Measurements from ENCODE around the gene JAK2. TPM values are rescaled to one million over a fixed set of nuclear protein-coding genes. Genes with fewer than 3 reads are reported as not detected.

Gene JAK2
- total RNA-seq, 1 donor from 2014 or later: 31.9 TPM

DNA sequence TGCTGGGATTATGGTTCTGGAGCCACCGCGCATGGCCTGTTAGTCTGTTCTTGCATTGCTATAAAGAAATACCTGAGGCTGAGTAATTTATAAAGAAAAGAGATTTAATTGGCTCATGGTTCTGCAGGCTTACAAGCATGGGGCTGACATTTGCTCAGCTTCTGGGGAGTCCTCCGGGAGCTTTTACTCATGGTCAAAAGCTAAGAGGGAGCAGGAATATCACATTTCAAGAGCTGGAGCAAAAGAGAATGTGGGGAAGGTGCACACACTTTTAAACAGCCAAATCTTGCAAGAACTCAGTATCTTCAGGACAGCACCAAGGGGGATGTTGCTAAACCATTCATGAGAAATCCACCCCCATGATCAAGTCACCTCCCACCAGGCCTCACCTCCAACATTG lies 12.1 kb downstream of the JAK2 start:
- Histone ChIP-seq H3K36me3 (peaks cover 20 to 44% of the 10 kb centered on the region in 2 donors), H3K9me3 (peaks cover 6 to 22% of the 10 kb centered on the region in 2 donors), H3K4me3 (no peak overlapping the region), H3K27me3 (no peaks in the 10 kb centered on the region), H3K4me1 (peaks cover 0 to 13% of the 10 kb centered on the region in 2 donors), H3K27ac (peak overlapping the region in 1 of 2 donors; percentile 18)
- intact Hi-C loops (cut with DNase I): no loop called here
- TF ChIP-seq, protein P1, sequence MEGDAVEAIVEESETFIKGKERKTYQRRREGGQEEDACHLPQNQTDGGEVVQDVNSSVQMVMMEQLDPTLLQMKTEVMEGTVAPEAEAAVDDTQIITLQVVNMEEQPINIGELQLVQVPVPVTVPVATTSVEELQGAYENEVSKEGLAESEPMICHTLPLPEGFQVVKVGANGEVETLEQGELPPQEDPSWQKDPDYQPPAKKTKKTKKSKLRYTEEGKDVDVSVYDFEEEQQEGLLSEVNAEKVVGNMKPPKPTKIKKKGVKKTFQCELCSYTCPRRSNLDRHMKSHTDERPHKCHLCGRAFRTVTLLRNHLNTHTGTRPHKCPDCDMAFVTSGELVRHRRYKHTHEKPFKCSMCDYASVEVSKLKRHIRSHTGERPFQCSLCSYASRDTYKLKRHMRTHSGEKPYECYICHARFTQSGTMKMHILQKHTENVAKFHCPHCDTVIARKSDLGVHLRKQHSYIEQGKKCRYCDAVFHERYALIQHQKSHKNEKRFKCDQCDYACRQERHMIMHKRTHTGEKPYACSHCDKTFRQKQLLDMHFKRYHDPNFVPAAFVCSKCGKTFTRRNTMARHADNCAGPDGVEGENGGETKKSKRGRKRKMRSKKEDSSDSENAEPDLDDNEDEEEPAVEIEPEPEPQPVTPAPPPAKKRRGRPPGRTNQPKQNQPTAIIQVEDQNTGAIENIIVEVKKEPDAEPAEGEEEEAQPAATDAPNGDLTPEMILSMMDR (IDR thresholded peaks at IDR 0.05): no peak
- no peak for DNase-seq (ENCODE audit: low spot score in 2 of 2)

DNA sequence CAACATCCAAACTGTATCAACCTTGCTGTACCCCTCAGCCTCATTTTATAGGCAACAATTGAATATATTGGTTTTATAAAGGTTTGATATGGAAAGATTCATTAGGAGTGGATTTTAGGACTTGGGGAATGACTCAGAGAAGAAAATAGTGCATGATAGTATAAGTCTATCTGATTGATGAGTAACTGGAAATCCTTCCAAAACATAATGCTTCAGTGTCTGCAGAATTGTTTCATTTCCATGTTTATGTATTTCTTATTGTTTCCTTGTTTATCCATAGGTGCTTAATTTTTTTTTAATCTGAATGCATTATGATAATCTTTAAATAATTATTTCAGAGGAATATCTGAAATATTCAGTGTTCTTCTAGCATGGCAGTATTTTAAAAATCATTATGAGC lies 12.6 kb downstream of the JAK2 start:
- H3K4me3 ChIP-seq: no peak overlapping the region
- H3K9me3 ChIP-seq: peaks cover 8 to 26% of the 10 kb centered on the region in 2 donors
- H3K36me3 ChIP-seq: peaks cover 16 to 44% of the 10 kb centered on the region in 2 donors
- TF ChIP-seq, protein P1 (IDR thresholded peaks at IDR 0.05): no peak
- H3K4me1 ChIP-seq: peaks cover 0 to 13% of the 10 kb centered on the region in 2 donors
- intact Hi-C loops (cut with DNase I): no loop called here
- no peaks in the 10 kb centered on the region for H3K27me3 ChIP-seq
- no peak overlapping the region for H3K27ac ChIP-seq
- DNase-seq (ENCODE audit: low spot score in 2 of 2): no peak

DNA sequence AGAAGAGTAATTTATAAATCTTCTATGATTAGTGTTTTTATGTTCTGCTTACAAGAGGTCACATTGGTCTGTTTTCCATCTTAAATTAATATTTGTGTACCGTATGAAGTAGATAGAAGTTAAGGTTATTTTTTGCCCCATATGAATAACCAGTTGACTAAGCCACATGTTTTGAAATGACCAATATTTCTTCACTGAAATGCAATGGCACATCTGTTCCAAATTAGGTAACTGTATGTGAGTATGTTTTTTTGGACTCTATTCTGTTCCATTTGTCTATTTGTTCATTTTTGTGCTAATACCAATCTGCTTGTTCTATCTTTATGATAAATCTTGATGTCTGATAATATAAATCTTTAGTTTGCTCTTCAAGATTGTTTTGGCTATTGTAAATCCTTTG lies 17.7 kb downstream of the JAK2 start:
- H3K4me3 ChIP-seq: no peak overlapping the region
- no peak for DNase-seq (ENCODE audit: low spot score in 2 of 2)
- no peaks in the 10 kb centered on the region for H3K27me3 ChIP-seq
- no peaks in the 10 kb centered on the region for H3K4me1 ChIP-seq
- intact Hi-C loops (cut with DNase I): no loop called here
- TF ChIP-seq, protein P1 (IDR thresholded peaks at IDR 0.05): no peak
- peaks cover 18 to 35% of the 10 kb centered on the region in 2 donors for H3K36me3 ChIP-seq
- H3K9me3 ChIP-seq: peaks cover 16 to 44% of the 10 kb centered on the region in 2 donors
- H3K27ac ChIP-seq: no peak overlapping the region

DNA sequence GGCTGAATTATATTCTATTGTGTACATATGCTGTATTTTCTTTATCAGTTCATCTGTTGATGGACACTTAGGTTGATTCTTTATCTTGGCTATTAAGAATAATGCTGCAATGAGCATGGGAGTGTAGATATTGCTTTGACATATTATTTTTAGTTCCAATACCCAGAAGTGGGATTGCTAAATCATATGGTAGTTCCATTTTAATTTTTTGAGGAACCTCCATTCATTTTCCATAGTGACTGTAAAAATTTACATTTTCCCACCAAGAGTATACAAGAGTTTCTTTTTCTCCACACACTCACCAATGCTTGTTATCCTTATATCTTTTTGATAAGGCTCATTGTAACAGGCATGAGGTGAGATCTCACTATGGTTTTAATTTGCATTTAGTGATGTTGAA lies 19.4 kb downstream of the JAK2 start:
- H3K4me3 ChIP-seq: no peak overlapping the region
- peaks cover 16 to 44% of the 10 kb centered on the region in 2 donors for H3K9me3 ChIP-seq
- H3K4me1 ChIP-seq: peaks cover 0 to 7% of the 10 kb centered on the region in 2 donors
- no peak overlapping the region for H3K27ac ChIP-seq
- no peaks in the 10 kb centered on the region for H3K27me3 ChIP-seq
- peaks cover 9 to 26% of the 10 kb centered on the region in 2 donors for H3K36me3 ChIP-seq
- DNase-seq (ENCODE audit: low spot score in 2 of 2): no peak
- TF ChIP-seq, protein P1 (IDR thresholded peaks at IDR 0.05): no peak
- intact Hi-C loops (cut with DNase I): no loop called here

DNA sequence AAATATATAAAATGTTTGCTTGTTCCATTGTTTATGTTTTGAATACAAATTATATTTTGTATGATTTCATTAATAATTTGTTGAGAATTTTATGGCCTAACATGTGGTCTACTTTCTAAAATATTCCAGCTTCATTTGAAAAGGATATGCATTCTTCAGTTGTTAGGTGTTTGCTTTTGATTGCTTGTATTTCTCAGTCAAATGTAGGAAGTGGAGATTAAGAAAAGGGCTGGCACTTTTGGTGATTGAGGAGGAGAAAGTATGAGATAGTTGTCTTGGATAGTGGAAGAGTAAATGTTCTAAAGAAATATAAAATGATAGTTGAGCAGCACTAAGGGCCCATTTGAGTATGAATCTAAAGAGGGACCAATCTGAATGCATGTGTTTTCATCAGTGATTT lies 23.1 kb downstream of the JAK2 start:
- peaks cover 3 to 8% of the 10 kb centered on the region in 2 donors for H3K36me3 ChIP-seq
- TF ChIP-seq, protein P1 (IDR thresholded peaks at IDR 0.05): no peak
- H3K9me3 ChIP-seq: peaks cover 2 to 19% of the 10 kb centered on the region in 2 donors
- intact Hi-C loops (cut with DNase I): no loop called here
- no peaks in the 10 kb centered on the region for H3K27me3 ChIP-seq
- peaks cover 0 to 23% of the 10 kb centered on the region in 2 donors for H3K4me1 ChIP-seq
- H3K27ac ChIP-seq: peak overlapping the region; percentile 65 to 79
- no peak overlapping the region for H3K4me3 ChIP-seq
- no peak for DNase-seq (ENCODE audit: low spot score in 2 of 2)

DNA sequence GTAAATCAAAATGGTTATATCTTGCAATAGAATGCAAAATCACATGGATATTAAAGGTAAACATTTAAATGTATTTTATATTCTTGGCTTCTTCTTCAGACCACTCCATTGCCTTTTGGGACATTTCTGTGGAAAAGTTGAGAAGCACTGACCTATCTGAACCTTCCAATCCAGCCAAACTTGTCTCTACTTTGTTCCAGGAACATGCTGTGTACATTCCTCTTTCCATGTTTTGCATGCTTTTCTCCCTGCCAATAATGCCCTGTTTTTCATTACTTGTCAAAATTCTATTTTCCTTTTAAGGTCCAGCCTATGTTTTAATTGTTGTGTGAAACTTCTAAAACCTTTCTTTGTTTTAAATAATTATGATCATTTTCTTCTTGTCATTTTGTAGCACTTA lies 28.3 kb downstream of the JAK2 start:
- no peak for DNase-seq (ENCODE audit: low spot score in 2 of 2)
- Histone ChIP-seq H3K4me1 (peaks cover 5 to 33% of the 10 kb centered on the region in 2 donors), H3K27ac (peak overlapping the region; percentile 65 to 79), H3K4me3 (peak overlapping the region in 1 of 2 donors; percentile 6), H3K9me3 (peaks cover 5 to 13% of the 10 kb centered on the region in 2 donors), H3K27me3 (no peaks in the 10 kb centered on the region), H3K36me3 (peaks cover 1 to 11% of the 10 kb centered on the region in 2 donors)
- TF ChIP-seq, protein P1 (IDR thresholded peaks at IDR 0.05): no peak
- intact Hi-C loops (cut with DNase I): no loop called here
